ENCODE results near the gene ZNF562.

The ZNF562 gene

DNA sequence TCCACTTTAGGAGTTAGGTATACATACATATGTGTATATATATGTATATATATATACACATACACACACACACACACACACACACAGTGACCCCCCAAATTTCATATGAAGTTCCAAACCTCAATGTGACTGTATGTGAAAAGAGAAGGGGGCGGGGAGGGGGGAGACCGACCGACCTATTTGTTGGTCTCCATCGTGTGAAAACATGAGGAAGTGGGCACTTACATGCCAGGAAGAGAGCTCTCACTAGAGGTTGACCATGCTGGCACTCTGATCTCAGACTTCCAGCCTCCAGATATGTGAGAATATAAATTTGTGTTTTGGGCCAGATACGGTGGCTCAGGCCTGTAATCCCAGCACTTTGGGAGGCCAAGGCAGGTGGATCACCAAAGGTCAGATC is 24.6 kb downstream of the ZNF562 start:
- ChIA-PET CTCF (interaction anchor here (1.4 kb wide), 1 partner anchor 10 kb away, joined by 3 read pairs; no protein-coding TSS in a partner anchor), POLR2A (no interaction called here)
- no peak overlapping the region for H3K4me3 ChIP-seq (ENCODE audit: low read depth, low read length)
- DNase-seq (ENCODE audit: low read depth, low spot score): no peak
- TF ChIP-seq, protein P1, sequence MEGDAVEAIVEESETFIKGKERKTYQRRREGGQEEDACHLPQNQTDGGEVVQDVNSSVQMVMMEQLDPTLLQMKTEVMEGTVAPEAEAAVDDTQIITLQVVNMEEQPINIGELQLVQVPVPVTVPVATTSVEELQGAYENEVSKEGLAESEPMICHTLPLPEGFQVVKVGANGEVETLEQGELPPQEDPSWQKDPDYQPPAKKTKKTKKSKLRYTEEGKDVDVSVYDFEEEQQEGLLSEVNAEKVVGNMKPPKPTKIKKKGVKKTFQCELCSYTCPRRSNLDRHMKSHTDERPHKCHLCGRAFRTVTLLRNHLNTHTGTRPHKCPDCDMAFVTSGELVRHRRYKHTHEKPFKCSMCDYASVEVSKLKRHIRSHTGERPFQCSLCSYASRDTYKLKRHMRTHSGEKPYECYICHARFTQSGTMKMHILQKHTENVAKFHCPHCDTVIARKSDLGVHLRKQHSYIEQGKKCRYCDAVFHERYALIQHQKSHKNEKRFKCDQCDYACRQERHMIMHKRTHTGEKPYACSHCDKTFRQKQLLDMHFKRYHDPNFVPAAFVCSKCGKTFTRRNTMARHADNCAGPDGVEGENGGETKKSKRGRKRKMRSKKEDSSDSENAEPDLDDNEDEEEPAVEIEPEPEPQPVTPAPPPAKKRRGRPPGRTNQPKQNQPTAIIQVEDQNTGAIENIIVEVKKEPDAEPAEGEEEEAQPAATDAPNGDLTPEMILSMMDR (IDR thresholded peaks at IDR 0.05; ENCODE audit: insufficient read depth, low read length, missing control alignments): no peak

DNA sequence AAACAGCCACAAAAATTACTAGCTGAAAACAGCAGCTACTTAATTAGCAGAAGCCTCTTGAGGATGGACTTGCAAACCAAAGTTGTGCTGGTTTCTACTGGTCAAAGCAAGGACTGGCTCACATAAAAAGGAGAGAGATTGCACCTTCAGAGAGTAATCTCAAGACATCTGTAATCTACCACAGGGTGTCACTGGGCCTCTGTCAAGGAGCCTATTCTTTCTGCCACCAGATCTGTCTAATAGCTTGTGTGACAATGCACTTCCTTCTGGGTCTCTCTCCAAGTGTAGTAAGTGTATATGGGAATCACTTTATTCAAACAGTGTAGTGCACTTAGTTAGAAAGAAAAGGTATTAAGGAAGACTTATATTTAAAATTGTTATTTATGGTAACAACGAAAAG is 29.4 kb downstream of the ZNF562 start:
- TF ChIP-seq, protein P1 (IDR thresholded peaks at IDR 0.05; ENCODE audit: insufficient read depth, low read length, missing control alignments): no peak
- no peak overlapping the region for H3K4me3 ChIP-seq (ENCODE audit: low read depth, low read length)
- POLR2A ChIA-PET: no interaction called here
- CTCF ChIA-PET: interaction anchor here (1.6 kb wide), 1 partner anchor 145 kb away, joined by 4 read pairs; no protein-coding TSS in a partner anchor
- DNase-seq (ENCODE audit: low read depth, low spot score): no peak

DNA sequence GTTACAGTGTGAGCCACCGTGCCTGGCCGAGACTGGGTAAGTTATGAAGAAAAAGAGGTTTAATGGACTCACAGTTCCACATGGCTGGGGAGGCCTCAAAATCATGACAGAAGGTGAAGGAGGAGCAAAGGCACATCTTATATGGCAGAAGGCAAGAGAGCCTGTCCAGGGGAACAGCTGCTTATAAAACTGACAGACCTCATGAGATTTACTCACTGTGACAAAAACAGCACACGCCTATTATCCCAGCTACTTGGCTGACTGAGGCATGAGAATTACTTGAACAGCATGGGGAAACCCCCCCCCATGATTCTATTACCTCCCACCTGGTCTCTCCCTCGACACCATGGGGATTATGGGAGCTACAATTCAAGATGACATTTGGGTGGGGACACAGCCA is 30.4 kb downstream of the ZNF562 start:
- DNase-seq (ENCODE audit: low read depth, low spot score): no peak
- ChIA-PET CTCF (interaction anchor here (1.6 to 3.0 kb wide), 3 partner anchors 17 to 146 kb away, joined by 4 to 9 read pairs (median 6); no protein-coding TSS in a partner anchor), POLR2A (interaction anchor here (0.7 kb wide), 2 partner anchors 101 to 144 kb away, joined by 4 to 6 read pairs; no protein-coding TSS in a partner anchor)
- TF ChIP-seq, protein P1 (IDR thresholded peaks at IDR 0.05; ENCODE audit: insufficient read depth, low read length, missing control alignments): no peak
- no peak overlapping the region for H3K4me3 ChIP-seq (ENCODE audit: low read depth, low read length)

DNA sequence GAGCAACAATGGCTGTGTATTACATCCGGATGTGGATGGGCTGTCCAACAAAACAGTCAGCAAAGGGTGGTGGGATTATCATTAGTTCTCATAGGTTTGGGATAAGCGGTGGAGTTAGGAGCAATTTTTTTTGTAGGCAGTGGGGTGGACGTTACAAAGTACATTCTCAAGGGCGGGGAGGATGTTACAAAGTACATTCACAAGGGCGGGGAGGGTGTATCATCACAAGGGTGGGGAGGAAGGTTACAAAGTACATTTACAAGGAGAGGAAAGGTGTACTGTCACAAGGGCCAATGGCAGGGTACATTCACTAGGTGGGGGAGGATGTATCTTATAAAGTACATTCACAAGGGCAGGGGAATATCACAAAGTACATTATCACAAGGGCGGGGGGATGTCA is 33.1 kb downstream of the ZNF562 start:
- no peak for DNase-seq (ENCODE audit: low read depth, low spot score)
- no peak overlapping the region for H3K4me3 ChIP-seq (ENCODE audit: low read depth, low read length)
- CTCF ChIA-PET: interaction anchor here (1.0 kb wide), 1 partner anchor 13 kb away, joined by 4 read pairs; no protein-coding TSS in a partner anchor
- POLR2A ChIA-PET: interaction anchor here (0.6 kb wide), 1 partner anchor 13 kb away, joined by 3 read pairs; no protein-coding TSS in a partner anchor
- TF ChIP-seq, protein P1 (IDR thresholded peaks at IDR 0.05; ENCODE audit: insufficient read depth, low read length, missing control alignments): no peak

DNA sequence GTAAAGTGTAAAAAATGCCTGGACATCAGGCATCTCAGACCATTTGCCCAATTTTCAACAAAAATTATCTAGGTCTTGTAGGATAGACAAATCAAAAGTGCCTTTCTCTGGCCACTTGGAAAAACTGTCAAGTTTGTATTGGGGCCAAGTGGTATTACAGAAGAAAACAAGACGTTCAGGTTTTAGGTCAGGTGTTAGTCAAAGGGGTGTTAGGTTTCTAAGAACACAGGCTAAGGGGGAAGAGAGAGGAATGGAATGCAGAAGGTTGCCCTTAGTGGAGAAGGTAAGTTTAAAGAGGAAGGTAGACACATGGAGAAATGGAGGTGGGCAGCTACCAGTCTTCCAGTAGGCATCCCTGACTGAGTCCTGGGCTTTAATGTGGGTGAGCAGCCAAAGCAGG is 33.9 kb downstream of the ZNF562 start:
- TF ChIP-seq, protein P1 (IDR thresholded peaks at IDR 0.05; ENCODE audit: insufficient read depth, low read length, missing control alignments): no peak
- no peak for DNase-seq (ENCODE audit: low read depth, low spot score)
- H3K4me3 ChIP-seq (ENCODE audit: low read depth, low read length): no peak overlapping the region
- ChIA-PET POLR2A (no interaction called here), CTCF (interaction anchor here (2.1 kb wide), 1 partner anchor 15 kb away, joined by 10 read pairs; no protein-coding TSS in a partner anchor)

DNA sequence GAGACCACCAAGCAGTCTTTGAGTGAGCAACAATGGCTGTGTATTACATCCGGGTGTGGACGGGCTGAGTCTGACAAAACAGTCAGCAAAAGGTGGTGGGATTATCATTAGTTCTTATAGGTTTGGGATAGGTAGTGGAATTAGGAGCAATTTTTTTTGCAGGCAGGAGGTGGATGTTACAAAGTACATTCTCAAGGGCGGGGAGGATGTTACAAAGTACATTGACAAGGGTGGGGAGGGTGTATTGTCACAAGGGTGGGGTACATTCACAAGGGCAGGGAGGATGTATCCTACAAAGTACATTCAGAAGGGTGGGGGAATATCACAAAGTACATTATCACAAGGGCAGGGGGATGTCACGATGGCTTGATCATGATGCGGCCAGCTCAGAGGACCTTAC is 38.9 kb downstream of the ZNF562 start:
- no peak overlapping the region for H3K4me3 ChIP-seq (ENCODE audit: low read depth, low read length)
- no peak for DNase-seq (ENCODE audit: low read depth, low spot score)
- CTCF ChIA-PET: interaction anchor here (2.8 kb wide), 1 partner anchor 10 kb away, joined by 14 read pairs; no protein-coding TSS in a partner anchor
- TF ChIP-seq, protein P1 (IDR thresholded peaks at IDR 0.05; ENCODE audit: insufficient read depth, low read length, missing control alignments): no peak
- POLR2A ChIA-PET: no interaction called here
